Hepatocyte (in vitro differentiated cells): ENCODE results near the gene C4A. TPM values are rescaled to one million over a fixed set of nuclear protein-coding genes. Genes with fewer than 3 reads are reported as not detected.

Experiments
- DNase-seq: peaks from one replicate; pipeline ENCODE4 v3.0.0-alpha.2; 2016; ENCODE audit warnings: low spot score
- H2AFZ ChIP-seq: fragments of 200-600 bp; sonication (generic); 2 replicates; pipeline ENCODE4 v1.6.0; 2016; ENCODE audit warnings: antibody characterized with exemption, mild to moderate bottlenecking
- H3K27ac ChIP-seq: fragments of 200-600 bp; sonication (generic); 2 replicates; pipeline ENCODE4 v1.5.1; 2016; ENCODE audit warnings: mild to moderate bottlenecking
- H3K27me3 ChIP-seq: fragments of 200-600 bp; sonication (generic); 2 replicates; pipeline ENCODE4 v1.6.1; 2016
- H3K36me3 ChIP-seq: fragments of 200-600 bp; sonication (generic); replicated peaks from 2 replicates; pipeline ENCODE4 v1.5.1; 2016; ENCODE audit warnings: low read depth; ENCODE audit not compliant: insufficient read depth
- H3K4me1 ChIP-seq: fragments of 200-600 bp; sonication (generic); 2 replicates; pipeline ENCODE4 v1.5.1; 2016; ENCODE audit warnings: mild to moderate bottlenecking, moderate library complexity; ENCODE audit not compliant: insufficient read depth
- H3K4me2 ChIP-seq: fragments of 200-600 bp; sonication (generic); 2 replicates; pipeline ENCODE4 v1.6.0; 2016
- H3K4me3 ChIP-seq: fragments of 200-600 bp; sonication (generic); 2 replicates; pipeline ENCODE4 v1.5.1; 2016; ENCODE audit warnings: mild to moderate bottlenecking
- H3K79me2 ChIP-seq: fragments of 200-600 bp; sonication (generic); 2 replicates; pipeline ENCODE4 v1.6.0; 2017; ENCODE audit warnings: mild to moderate bottlenecking
- H3K9me2 ChIP-seq: fragments of 200-600 bp; sonication (generic); replicated peaks from 2 replicates; pipeline ENCODE4 v1.6.0; 2017; ENCODE audit warnings: mild to moderate bottlenecking; ENCODE audit not compliant: insufficient read depth
- H3K9me3 ChIP-seq: fragments of 200-600 bp; sonication (generic); 2 replicates; pipeline ENCODE4 v1.5.1; 2016; ENCODE audit warnings: low read depth, mild to moderate bottlenecking
- H4K20me1 ChIP-seq: fragments of 200-600 bp; sonication (generic); 2 replicates; pipeline ENCODE4 v1.6.0; 2016; ENCODE audit warnings: mild to moderate bottlenecking; ENCODE audit not compliant: insufficient read depth, poor library complexity, severe bottlenecking
- CTCF ChIP-seq: fragments of 200-600 bp; sonication (generic); IDR thresholded peaks from 2 replicates; pipeline ENCODE4 v1.5.1; 2016; ENCODE audit warnings: antibody characterized with exemption, mild to moderate bottlenecking; ENCODE audit not compliant: poor library complexity
- EZH2 ChIP-seq: fragments of 200-600 bp; sonication (generic); IDR thresholded peaks from 2 replicates; pipeline ENCODE4 v1.6.1; 2016; ENCODE audit warnings: antibody characterized with exemption, mild to moderate bottlenecking, borderline replicate concordance
- EZH2phosphoT487 ChIP-seq: fragments of 200-600 bp; sonication (generic); IDR thresholded peaks from one replicate; pipeline ENCODE4 v1.6.1; 2018; ENCODE audit warnings: antibody characterized with exemption, mild to moderate bottlenecking, low read depth, moderate library complexity; ENCODE audit not compliant: unreplicated experiment, severe bottlenecking
- WGBS: methylation state at CpG from one replicate; pipeline ENCODE4 v1.1.6; 2016; ENCODE audit warnings: low lambda C conversion rate; ENCODE audit errors: missing lambda C conversion rate; 5-methylcytosine and 5-hydroxymethylcytosine counted together
- polyA plus RNA-seq: library from polyadenylated mRNA; unstranded; fragments of >200 nt; fragmentation: Nextera tagmentation; extraction: Ambion mirVana; gene quantifications from 2 replicates; pipeline ENCODE4 v1.2.1, GENCODE V29; 2016
- total RNA-seq: library from RNA; depleted of rRNA; stranded (reverse); fragments of >200 nt; gene quantifications from 2 replicates; pipeline ENCODE4 v1.2.3, GENCODE V29; 2014

Gene C4A
- total and polyA plus RNA-seq, 2 experiments from 2014 or later, result 66.8 to 74.4 TPM

- H3K4me3 ChIP-seq, result no peak overlapping the region
- no peaks in the 10 kb centered on the region for H3K27me3 ChIP-seq
- H3K9me3 ChIP-seq, result no peaks in the 10 kb centered on the region
- peaks cover 15% of the 10 kb centered on the region for H3K4me1 ChIP-seq
- 15% methylated on average over 6 of the region's 6 CpGs for WGBS
- no peaks in the 10 kb centered on the region for H3K79me2 ChIP-seq
- H3K36me3 ChIP-seq, result no peaks in the 10 kb centered on the region
- no peaks in the 10 kb centered on the region for H3K9me2 ChIP-seq
- no peak for TF ChIP-seq EZH2
- TF ChIP-seq CTCF, result no peak
- TF ChIP-seq EZH2phosphoT487, result no peak
- DNase-seq, result peak; percentile 57
- H2AFZ ChIP-seq, result no peak overlapping the region
- no peaks in the 10 kb centered on the region for H4K20me1 ChIP-seq
- no peak overlapping the region for H3K4me2 ChIP-seq
- H3K27ac ChIP-seq, result peak overlapping the region; percentile 80
These were observed 41.6 kb upstream of the C4A start for GRCh38 chr6:31940256-31940664.

- H3K4me2 ChIP-seq, result no peak overlapping the region
- H3K36me3 ChIP-seq, result no peaks in the 10 kb centered on the region
- peaks cover 4% of the 10 kb centered on the region for H3K79me2 ChIP-seq
- no peak overlapping the region for H3K27ac ChIP-seq
- no peak overlapping the region for H3K4me3 ChIP-seq
- H3K4me1 ChIP-seq, result peaks cover 23% of the 10 kb centered on the region
- no peaks in the 10 kb centered on the region for H3K9me3 ChIP-seq
- WGBS, result 85% methylated on average over 3 of the region's 3 CpGs
- no peak overlapping the region for H2AFZ ChIP-seq
- no peaks in the 10 kb centered on the region for H4K20me1 ChIP-seq
- TF ChIP-seq EZH2 (no peak), CTCF (no peak), EZH2phosphoT487 (no peak)
- H3K27me3 ChIP-seq, result no peaks in the 10 kb centered on the region
- H3K9me2 ChIP-seq, result no peaks in the 10 kb centered on the region
- no peak for DNase-seq
These were observed 38.1 kb upstream of the C4A start for GRCh38 chr6:31943742-31944141.

GRCh38 chr6:31945154-31945506, 36.7 kb upstream of the C4A start:
- no peak for TF ChIP-seq EZH2
- TF ChIP-seq CTCF, result no peak
- no peak for TF ChIP-seq EZH2phosphoT487
- Histone ChIP-seq H3K9me3 (no peaks in the 10 kb centered on the region), H3K27me3 (no peaks in the 10 kb centered on the region), H3K79me2 (peaks cover 4% of the 10 kb centered on the region), H3K27ac (peak overlapping the region; percentile 95), H4K20me1 (no peaks in the 10 kb centered on the region), H3K4me1 (peaks cover 23% of the 10 kb centered on the region), H3K4me3 (no peak overlapping the region), H3K4me2 (peak overlapping the region; percentile 50), H2AFZ (no peak overlapping the region), H3K9me2 (no peaks in the 10 kb centered on the region), H3K36me3 (no peaks in the 10 kb centered on the region)
- 87% methylated on average over 9 of the region's 9 CpGs for WGBS
- no peak for DNase-seq
